Dermis microvascular lymphatic vessel endothelial cell (primary cell): ENCODE results near the gene CYP4A22. TPM values are rescaled to one million over a fixed set of nuclear protein-coding genes. Genes with fewer than 3 reads are reported as not detected.
"Not testable (repeated sequence)": the region's sequence is repeated elsewhere in the genome, so short reads cannot be mapped to it uniquely, and the experiment has no call there.

Experiments
- DNase-seq, 2 donors: peaks; one replicate each; pipeline versions ENCODE4 v3.0.0 to v3.0.0-alpha.2; 2010; ENCODE audit warnings: low read depth in 2 of 2
- total RNA-seq: library from RNA; depleted of rRNA; stranded (reverse); fragments of >200 nt; gene quantifications from 2 replicates; pipeline ENCODE4 v1.2.1, GENCODE V29; 2014

Gene CYP4A22
- total RNA-seq = not detected in 2 replicates

- no peak for DNase-seq
Measured at GRCh38 chr1:47137198-47137597, at the start of gene CYP4A22. Gene CYP4A22, plus strand, starts transcription at chr1:47137441. Its CDS starts 45 bp downstream, at chr1:47137486.

GRCh38 chr1:47089356-47089755 lies 47.9 kb upstream of the CYP4A22 start:
- DNase-seq = peak in 1 of 2 donors; percentile 35

- DNase-seq = not testable (repeated sequence)
Measured at GRCh38 chr1:47091476-47091875, 45.8 kb upstream of the CYP4A22 start.

GRCh38 chr1:47104816-47105215 lies 32.4 kb upstream of the CYP4A22 start:
- no peak for DNase-seq

GRCh38 chr1:47106792-47107191 lies 30.4 kb upstream of the CYP4A22 start:
- DNase-seq = no peak

- DNase-seq = peak in 1 of 2 donors; percentile 43
Measured at GRCh38 chr1:47107851-47108574, 29.2 kb upstream of the CYP4A22 start.

GRCh38 chr1:47109482-47109881 lies 27.8 kb upstream of the CYP4A22 start:
- not testable (repeated sequence) for DNase-seq

- DNase-seq = no peak
Measured at GRCh38 chr1:47113178-47113577, 24.1 kb upstream of the CYP4A22 start.

GRCh38 chr1:47121039-47121438 lies 16.2 kb upstream of the CYP4A22 start:
- not testable (repeated sequence) for DNase-seq

GRCh38 chr1:47124834-47125233 lies 12.4 kb upstream of the CYP4A22 start:
- not testable (repeated sequence) for DNase-seq

GRCh38 chr1:47126997-47127396 lies 10.2 kb upstream of the CYP4A22 start:
- not testable (repeated sequence) for DNase-seq

GRCh38 chr1:47128221-47128620 lies 9.0 kb upstream of the CYP4A22 start:
- DNase-seq = no peak

GRCh38 chr1:47128854-47129253 lies 8.4 kb upstream of the CYP4A22 start:
- not testable (repeated sequence) for DNase-seq

- DNase-seq = not testable (repeated sequence)
Measured at GRCh38 chr1:47129489-47130230, 7.6 kb upstream of the CYP4A22 start.

- DNase-seq = not testable (repeated sequence)
Measured at GRCh38 chr1:47132665-47133064, 4.6 kb upstream of the CYP4A22 start.

- no peak for DNase-seq
Measured at GRCh38 chr1:47137925-47138615, 829 bp downstream of the CYP4A22 start.

- DNase-seq = not testable (repeated sequence)
Measured at GRCh38 chr1:47140358-47140757, 3.1 kb downstream of the CYP4A22 start.

- peak in 1 of 2 donors; percentile 4 for DNase-seq
Measured at GRCh38 chr1:47143654-47144053, 6.4 kb downstream of the CYP4A22 start.

GRCh38 chr1:47146495-47146894 lies 9.3 kb downstream of the CYP4A22 start:
- DNase-seq = not testable (repeated sequence)

- DNase-seq = no peak
Measured at GRCh38 chr1:47147047-47147785, 10.0 kb downstream of the CYP4A22 start.

GRCh38 chr1:47149162-47149561 lies 11.9 kb downstream of the CYP4A22 start:
- not testable (repeated sequence) for DNase-seq
